KMS-11 (cell line): ENCODE measurements around the gene RWDD3.
A peak's percentile ranks its signal among the peaks of the same experiment; 100 is the strongest.

Source experiments
- H2AFZ ChIP-seq: fragments of 200-600 bp; sonication (generic); 2 replicates; pipeline ENCODE4 v1.6.1; 2016; ENCODE audit warnings: antibody characterized with exemption, mixed run types, low read depth
- H3K27ac ChIP-seq: fragments of 200-600 bp; sonication (generic); 2 replicates; pipeline ENCODE4 v1.6.1; 2016; ENCODE audit warnings: mild to moderate bottlenecking, mixed run types
- H3K27me3 ChIP-seq: fragments of 200-600 bp; sonication (generic); 2 replicates; pipeline ENCODE4 v1.6.1; 2017; ENCODE audit warnings: mild to moderate bottlenecking, low read depth, mixed run types, moderate library complexity; ENCODE audit not compliant: insufficient read depth
- H3K36me3 ChIP-seq: fragments of 200-600 bp; sonication (generic); 2 replicates; pipeline ENCODE4 v1.6.1; 2017; ENCODE audit warnings: mild to moderate bottlenecking, mixed run types; ENCODE audit not compliant: insufficient read depth
- H3K4me1 ChIP-seq: fragments of 200-600 bp; sonication (generic); 2 replicates; pipeline ENCODE4 v1.6.1; 2016; ENCODE audit warnings: mild to moderate bottlenecking, low read depth, mixed run types; ENCODE audit not compliant: poor library complexity, severe bottlenecking
- H3K4me2 ChIP-seq: fragments of 200-600 bp; sonication (generic); 2 replicates; pipeline ENCODE4 v1.7.0; 2016; ENCODE audit warnings: mild to moderate bottlenecking, mixed run types
- H3K4me3 ChIP-seq: fragments of 200-600 bp; sonication (generic); IDR thresholded peaks from 2 replicates; pipeline ENCODE4 v1.6.1; 2017; ENCODE audit warnings: low read depth, low read length, mixed read lengths; ENCODE audit not compliant: insufficient read depth
- H3K79me2 ChIP-seq: fragments of 200-600 bp; sonication (generic); 2 replicates; pipeline ENCODE4 v1.6.1; 2016; ENCODE audit warnings: low read depth, mixed run types; ENCODE audit not compliant: insufficient read depth
- H3K9ac ChIP-seq: fragments of 200-600 bp; sonication (generic); 2 replicates; pipeline ENCODE4 v1.6.1; 2016; ENCODE audit warnings: mild to moderate bottlenecking, mixed run types
- H4K20me1 ChIP-seq: fragments of 200-600 bp; sonication (generic); 2 replicates; pipeline ENCODE4 v1.6.1; 2016; ENCODE audit warnings: mild to moderate bottlenecking, mixed run types; ENCODE audit not compliant: insufficient read depth
- TF ChIP-seq, protein P1 (sequence below): fragments of 200-600 bp; sonication (generic); conservative IDR thresholded peaks from 2 replicates; pipeline ENCODE4 v1.6.1; 2017; ENCODE audit warnings: low read depth, mild to moderate bottlenecking, antibody characterized with exemption, low read length, moderate library complexity, mixed read lengths

Gene RWDD3

DNA sequence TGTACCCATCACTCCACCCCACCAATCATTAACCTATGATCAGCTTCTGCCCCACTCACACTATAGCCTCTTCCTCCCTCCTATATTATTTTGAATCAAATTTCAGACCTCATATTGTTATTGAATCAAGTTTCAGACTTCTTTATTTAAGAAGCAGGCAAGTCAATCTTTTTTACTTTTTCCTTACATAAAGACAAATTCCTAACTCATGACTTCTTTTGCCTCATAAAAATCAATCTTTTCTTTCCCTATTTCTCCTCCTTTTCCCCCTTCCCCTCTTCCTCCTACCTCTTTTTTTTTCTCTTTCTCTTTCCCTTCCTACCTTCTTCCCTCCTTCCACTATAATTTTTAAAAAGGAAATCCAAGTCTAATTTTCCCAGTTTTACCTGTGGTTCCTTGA lies 4.3 kb upstream of the RWDD3 start:
- Histone ChIP-seq H3K9ac (no peak overlapping the region), H3K4me1 (peaks cover 5% of the 10 kb centered on the region), H3K79me2 (no peaks in the 10 kb centered on the region), H4K20me1 (no peaks in the 10 kb centered on the region), H3K36me3 (no peaks in the 10 kb centered on the region), H2AFZ (no peak overlapping the region), H3K4me2 (no peak overlapping the region), H3K27ac (no peak overlapping the region), H3K27me3 (no peaks in the 10 kb centered on the region), H3K4me3 (no peak overlapping the region)
- TF ChIP-seq, protein P1, sequence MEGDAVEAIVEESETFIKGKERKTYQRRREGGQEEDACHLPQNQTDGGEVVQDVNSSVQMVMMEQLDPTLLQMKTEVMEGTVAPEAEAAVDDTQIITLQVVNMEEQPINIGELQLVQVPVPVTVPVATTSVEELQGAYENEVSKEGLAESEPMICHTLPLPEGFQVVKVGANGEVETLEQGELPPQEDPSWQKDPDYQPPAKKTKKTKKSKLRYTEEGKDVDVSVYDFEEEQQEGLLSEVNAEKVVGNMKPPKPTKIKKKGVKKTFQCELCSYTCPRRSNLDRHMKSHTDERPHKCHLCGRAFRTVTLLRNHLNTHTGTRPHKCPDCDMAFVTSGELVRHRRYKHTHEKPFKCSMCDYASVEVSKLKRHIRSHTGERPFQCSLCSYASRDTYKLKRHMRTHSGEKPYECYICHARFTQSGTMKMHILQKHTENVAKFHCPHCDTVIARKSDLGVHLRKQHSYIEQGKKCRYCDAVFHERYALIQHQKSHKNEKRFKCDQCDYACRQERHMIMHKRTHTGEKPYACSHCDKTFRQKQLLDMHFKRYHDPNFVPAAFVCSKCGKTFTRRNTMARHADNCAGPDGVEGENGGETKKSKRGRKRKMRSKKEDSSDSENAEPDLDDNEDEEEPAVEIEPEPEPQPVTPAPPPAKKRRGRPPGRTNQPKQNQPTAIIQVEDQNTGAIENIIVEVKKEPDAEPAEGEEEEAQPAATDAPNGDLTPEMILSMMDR, result no peak

- Histone ChIP-seq H3K4me1 (peaks cover 5% of the 10 kb centered on the region), H4K20me1 (no peaks in the 10 kb centered on the region), H2AFZ (no peak overlapping the region), H3K9ac (no peak overlapping the region), H3K36me3 (no peaks in the 10 kb centered on the region), H3K27me3 (no peaks in the 10 kb centered on the region), H3K4me3 (no peak overlapping the region), H3K79me2 (no peaks in the 10 kb centered on the region), H3K27ac (no peak overlapping the region), H3K4me2 (no peak overlapping the region)
- TF ChIP-seq, protein P1, result no peak
Measured at GRCh38 chr1:95230256-95230655, 3.8 kb upstream of the RWDD3 start.

DNA sequence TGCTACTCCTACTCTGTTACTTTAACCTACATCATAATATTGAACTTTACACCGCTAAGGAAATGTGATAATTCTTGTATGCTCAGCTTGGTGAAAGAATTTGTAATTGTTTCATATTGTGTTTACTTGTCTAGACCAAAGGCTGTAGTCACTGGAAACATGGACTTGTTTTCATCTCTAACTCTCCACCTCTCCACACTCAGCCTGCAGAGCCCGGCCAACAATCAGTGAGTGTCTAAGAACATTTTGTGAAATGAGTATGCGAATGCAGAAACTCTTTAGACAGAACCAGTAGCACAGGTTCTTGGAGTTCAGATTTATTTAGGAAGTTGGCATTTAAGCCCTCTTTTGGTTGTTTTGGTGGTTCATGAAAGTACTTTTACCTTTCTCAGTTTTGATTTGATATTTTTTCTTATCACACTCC lies 3.2 kb upstream of the RWDD3 start:
- Histone ChIP-seq H3K4me3 (no peak overlapping the region), H4K20me1 (no peaks in the 10 kb centered on the region), H3K79me2 (no peaks in the 10 kb centered on the region), H3K4me2 (no peak overlapping the region), H3K4me1 (peaks cover 5% of the 10 kb centered on the region), H2AFZ (no peak overlapping the region), H3K27me3 (no peaks in the 10 kb centered on the region), H3K27ac (no peak overlapping the region), H3K36me3 (no peaks in the 10 kb centered on the region), H3K9ac (no peak overlapping the region)
- TF ChIP-seq, protein P1, result no peak

DNA sequence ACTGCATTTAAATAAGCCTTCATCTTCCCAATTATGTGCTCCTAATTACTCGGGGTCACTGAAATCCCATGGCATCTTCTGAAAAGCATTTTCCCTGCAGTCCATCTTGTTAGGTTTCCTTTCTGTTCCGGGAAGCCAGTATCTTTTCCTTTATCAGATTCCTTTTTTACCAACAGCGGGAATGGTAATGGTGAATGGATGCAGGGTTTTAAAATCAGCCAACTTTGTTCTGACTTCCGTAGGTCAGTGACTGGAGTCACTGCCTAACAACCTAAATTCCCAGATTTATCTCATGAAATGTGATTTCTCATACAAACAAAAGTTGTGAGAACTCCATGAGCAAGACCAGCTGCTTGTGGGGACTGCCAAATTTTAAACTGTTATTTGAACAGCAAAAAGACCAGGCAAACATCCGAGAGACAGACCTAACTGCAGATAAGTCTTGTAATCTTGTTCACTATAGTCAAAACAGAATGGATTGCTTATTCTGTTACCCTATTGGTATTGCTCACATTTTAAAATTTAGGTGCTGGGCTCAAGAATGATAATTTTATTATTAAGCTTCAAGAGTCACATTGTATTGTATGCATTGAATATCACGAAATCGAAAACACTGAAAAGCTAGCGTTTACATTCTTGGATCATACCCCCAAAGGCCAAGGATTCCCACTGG lies 1.2 kb upstream of the RWDD3 start:
- H2AFZ ChIP-seq, result 0 out of 2 replicates have a peak overlapping the region, but pooled peaks have one; percentile 85
- no peak overlapping the region for H3K4me2 ChIP-seq
- no peaks in the 10 kb centered on the region for H3K27me3 ChIP-seq
- no peak overlapping the region for H3K27ac ChIP-seq
- H3K36me3 ChIP-seq, result no peaks in the 10 kb centered on the region
- TF ChIP-seq, protein P1, result no peak
- no peaks in the 10 kb centered on the region for H4K20me1 ChIP-seq
- no peak overlapping the region for H3K4me3 ChIP-seq
- no peaks in the 10 kb centered on the region for H3K79me2 ChIP-seq
- H3K9ac ChIP-seq, result no peak overlapping the region
- peaks cover 5% of the 10 kb centered on the region for H3K4me1 ChIP-seq
